ENCODE measurements around the gene CLCF1.

GRCh38 chr11:67332081-67332691 is 41.2 kb downstream of the CLCF1 start:
- no peak for TF ChIP-seq CTCF (IDR thresholded peaks at IDR 0.05; ENCODE audit: low read length)
- no peak for TF ChIP-seq EZH2 (IDR thresholded peaks at IDR 0.05; ENCODE audit: borderline replicate concordance, low read length)

All from OCI-LY1 (cell line).